Body of pancreas (tissue), 4 donors: ENCODE results near the gene PDCD1.

Source experiments
- CTCF ChIP-seq, 7 experiments: fragments of 450-650 bp in 4 of 7; fragments of 200-600 bp in 3 of 7; sonication (generic) in 3 of 7; IDR thresholded peaks; one replicate each; pipeline ENCODE4 v1.5.1; 2016 to 2019; ENCODE audit warnings: antibody characterized with exemption in 7 of 7
- POLR2A ChIP-seq, 3 donors: fragments of 450-650 bp; IDR thresholded peaks; one replicate each; pipeline ENCODE4 v1.6.1; 2016; ENCODE audit warnings: antibody characterized with exemption in 3 of 3, mild to moderate bottlenecking in 2 of 3

GRCh38 chr2:241854342-241855244 is 4.1 kb downstream of the PDCD1 start:
- TF ChIP-seq CTCF (IDR thresholded peaks at IDR 0.05) (no peak), POLR2A (IDR thresholded peaks at IDR 0.05) (no peak)
